Measurements from ENCODE around the gene TENM3.
"Not testable (repeated sequence)": the region's sequence is repeated elsewhere in the genome, so short reads cannot be mapped to it uniquely, and the experiment has no call there.

The TENM3 gene

DNA sequence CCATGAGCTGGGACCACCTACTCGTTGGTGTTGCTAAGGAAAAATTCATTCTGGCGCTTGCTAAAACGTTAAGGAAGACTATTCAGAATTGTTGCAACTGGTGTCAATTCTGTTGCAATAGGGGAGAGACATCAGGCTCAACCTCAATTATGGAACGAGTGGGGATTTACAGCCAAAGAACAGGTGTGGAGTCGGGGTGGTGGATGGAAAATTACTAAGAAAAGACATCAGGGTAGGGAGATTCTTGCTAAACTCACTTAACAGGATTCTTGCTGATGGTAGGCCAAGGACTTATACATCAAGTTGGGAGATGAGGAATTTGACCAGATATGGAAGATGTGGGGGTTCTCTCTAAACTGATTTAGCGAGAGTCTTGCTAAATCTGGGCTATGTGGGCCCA is 139.7 kb downstream of the TENM3 start:
- Histone ChIP-seq H3K27me3 (ENCODE audit: control insufficient read depth in 1 of 2, insufficient read depth in 2 of 2, low read length in 2 of 2) (no peaks in the 10 kb centered on the region), H3K36me3 (ENCODE audit: insufficient read depth, low read length) (no peaks in the 10 kb centered on the region), H3K9me3 (ENCODE audit: low read length) (no peaks in the 10 kb centered on the region), H3K9ac (ENCODE audit: low read length) (no peak overlapping the region), H3K27ac (ENCODE audit: low read depth, low read length) (no peak overlapping the region), H3K4me1 (ENCODE audit: insufficient read depth, low read length) (no peaks in the 10 kb centered on the region), H3K4me3 (ENCODE audit: low read depth in 1 of 2, low read length in 2 of 2) (no peak overlapping the region)

- Histone ChIP-seq H3K4me1 (ENCODE audit: insufficient read depth, low read length) (no peaks in the 10 kb centered on the region), H3K9ac (ENCODE audit: low read length) (no peak overlapping the region), H3K4me3 (ENCODE audit: low read depth in 1 of 2, low read length in 2 of 2) (no peak overlapping the region), H3K9me3 (ENCODE audit: low read length) (no peaks in the 10 kb centered on the region), H3K36me3 (ENCODE audit: insufficient read depth, low read length) (no peaks in the 10 kb centered on the region), H3K27me3 (ENCODE audit: control insufficient read depth in 1 of 2, insufficient read depth in 2 of 2, low read length in 2 of 2) (no peaks in the 10 kb centered on the region), H3K27ac (ENCODE audit: low read depth, low read length) (no peak overlapping the region)
These were observed 141.5 kb downstream of the TENM3 start for GRCh38 chr4:182384631-182385091.

DNA sequence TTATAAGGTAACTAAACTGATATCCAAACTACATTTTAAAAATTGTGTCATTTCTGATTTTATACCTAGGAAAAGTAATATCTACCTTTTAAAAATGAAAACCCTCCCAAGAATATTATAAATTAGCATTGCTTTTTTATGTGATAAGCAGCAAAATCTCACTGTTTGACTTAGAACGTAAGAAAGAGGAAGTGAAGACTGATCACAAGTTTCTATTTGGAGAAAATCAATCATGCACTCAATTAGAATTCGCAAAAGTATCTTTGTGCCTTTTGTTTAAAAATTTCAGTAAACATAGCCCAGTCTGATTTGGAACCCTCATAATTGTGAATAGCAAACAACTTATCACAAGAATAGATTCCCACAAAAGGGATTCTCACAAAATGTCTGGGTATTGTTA is 142.7 kb downstream of the TENM3 start:
- Histone ChIP-seq H3K4me3 (ENCODE audit: low read depth in 1 of 2, low read length in 2 of 2) (no peak overlapping the region), H3K4me1 (ENCODE audit: insufficient read depth, low read length) (no peaks in the 10 kb centered on the region), H3K27me3 (ENCODE audit: control insufficient read depth in 1 of 2, insufficient read depth in 2 of 2, low read length in 2 of 2) (no peaks in the 10 kb centered on the region), H3K27ac (ENCODE audit: low read depth, low read length) (no peak overlapping the region), H3K36me3 (ENCODE audit: insufficient read depth, low read length) (no peaks in the 10 kb centered on the region), H3K9me3 (ENCODE audit: low read length) (no peaks in the 10 kb centered on the region), H3K9ac (ENCODE audit: low read length) (no peak overlapping the region)

GRCh38 chr4:182386576-182386975 is 143.4 kb downstream of the TENM3 start:
- not testable (repeated sequence) for H3K27ac ChIP-seq (ENCODE audit: low read depth, low read length)

DNA sequence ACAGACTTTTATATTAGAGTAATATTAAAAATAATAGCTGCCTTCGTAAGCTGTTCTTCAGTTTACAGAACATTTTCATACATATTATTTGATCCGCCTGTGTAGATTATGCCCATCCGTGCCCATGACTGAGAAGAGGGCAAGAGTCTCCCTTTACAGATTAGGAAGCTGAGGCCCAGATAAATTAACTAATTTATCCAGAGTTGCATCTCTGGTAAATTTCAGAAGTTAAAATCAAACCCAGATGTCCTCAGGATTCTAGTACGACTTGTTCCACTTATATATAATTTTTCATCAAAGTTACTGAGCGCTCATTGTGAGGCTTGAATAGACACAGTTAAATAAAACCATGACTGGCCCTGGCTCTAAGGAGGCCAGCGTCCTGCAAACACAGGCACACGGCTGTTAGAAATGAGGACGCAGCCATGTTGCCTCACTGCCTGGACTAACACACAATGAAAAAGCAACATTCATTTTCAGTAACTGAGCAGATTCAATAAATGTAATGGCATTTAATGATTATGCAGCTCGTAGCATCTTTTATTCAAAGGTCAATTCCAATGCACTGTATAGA is 148.0 kb downstream of the TENM3 start:
- Histone ChIP-seq H3K27me3 (ENCODE audit: control insufficient read depth in 1 of 2, insufficient read depth in 2 of 2, low read length in 2 of 2) (no peaks in the 10 kb centered on the region), H3K4me3 (ENCODE audit: low read depth in 1 of 2, low read length in 2 of 2) (no peak overlapping the region), H3K27ac (ENCODE audit: low read depth, low read length) (no peak overlapping the region), H3K9me3 (ENCODE audit: low read length) (no peaks in the 10 kb centered on the region), H3K4me1 (ENCODE audit: insufficient read depth, low read length) (no peaks in the 10 kb centered on the region), H3K36me3 (ENCODE audit: insufficient read depth, low read length) (no peaks in the 10 kb centered on the region), H3K9ac (ENCODE audit: low read length) (no peak overlapping the region)

More at GRCh38 chr4:182386576-182386975, 143.4 kb downstream of the TENM3 start:
- H3K4me3 ChIP-seq (ENCODE audit: low read depth in 1 of 2, low read length in 2 of 2); H3K9me3 ChIP-seq (ENCODE audit: low read length); H3K4me1 ChIP-seq (ENCODE audit: insufficient read depth, low read length); H3K27me3 ChIP-seq (ENCODE audit: control insufficient read depth in 1 of 2, insufficient read depth in 2 of 2, low read length in 2 of 2); H3K9ac ChIP-seq (ENCODE audit: low read length); H3K36me3 ChIP-seq (ENCODE audit: insufficient read depth, low read length): not testable (repeated sequence)

DNA sequence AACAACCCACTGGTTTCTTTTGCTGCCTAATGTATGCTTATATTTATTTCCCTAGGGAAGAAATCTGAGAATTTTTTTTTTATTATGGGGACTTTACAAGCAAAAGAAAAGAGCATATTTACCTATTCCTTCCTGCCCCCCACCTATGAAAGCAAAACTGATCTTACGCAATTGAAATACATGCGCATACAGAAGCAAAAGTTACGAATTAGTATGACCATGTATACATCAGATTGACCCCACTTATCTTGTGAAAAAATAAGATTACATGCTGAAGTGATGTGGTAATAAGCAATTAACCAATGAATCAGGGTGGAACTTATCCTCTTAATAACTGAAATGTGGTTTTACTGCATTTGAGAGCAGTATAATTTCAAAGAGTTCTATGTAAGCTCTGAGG is 151.0 kb downstream of the TENM3 start:
- H3K27ac ChIP-seq (ENCODE audit: low read depth, low read length) = no peak overlapping the region
- H3K4me1 ChIP-seq (ENCODE audit: insufficient read depth, low read length) = no peaks in the 10 kb centered on the region
- H3K9me3 ChIP-seq (ENCODE audit: low read length) = no peaks in the 10 kb centered on the region
- H3K9ac ChIP-seq (ENCODE audit: low read length) = no peak overlapping the region
- H3K36me3 ChIP-seq (ENCODE audit: insufficient read depth, low read length) = no peaks in the 10 kb centered on the region
- H3K27me3 ChIP-seq (ENCODE audit: control insufficient read depth in 1 of 2, insufficient read depth in 2 of 2, low read length in 2 of 2) = no peaks in the 10 kb centered on the region
- no peak overlapping the region for H3K4me3 ChIP-seq (ENCODE audit: low read depth in 1 of 2, low read length in 2 of 2)

GRCh38 chr4:182400081-182400480 is 156.9 kb downstream of the TENM3 start:
- H3K9ac ChIP-seq (ENCODE audit: low read length) = no peak overlapping the region
- H3K27me3 ChIP-seq (ENCODE audit: control insufficient read depth in 1 of 2, insufficient read depth in 2 of 2, low read length in 2 of 2) = no peaks in the 10 kb centered on the region
- no peak overlapping the region for H3K4me3 ChIP-seq (ENCODE audit: low read depth in 1 of 2, low read length in 2 of 2)
- no peaks in the 10 kb centered on the region for H3K36me3 ChIP-seq (ENCODE audit: insufficient read depth, low read length)
- H3K4me1 ChIP-seq (ENCODE audit: insufficient read depth, low read length) = no peaks in the 10 kb centered on the region
- no peak overlapping the region for H3K27ac ChIP-seq (ENCODE audit: low read depth, low read length)
- no peaks in the 10 kb centered on the region for H3K9me3 ChIP-seq (ENCODE audit: low read length)

DNA sequence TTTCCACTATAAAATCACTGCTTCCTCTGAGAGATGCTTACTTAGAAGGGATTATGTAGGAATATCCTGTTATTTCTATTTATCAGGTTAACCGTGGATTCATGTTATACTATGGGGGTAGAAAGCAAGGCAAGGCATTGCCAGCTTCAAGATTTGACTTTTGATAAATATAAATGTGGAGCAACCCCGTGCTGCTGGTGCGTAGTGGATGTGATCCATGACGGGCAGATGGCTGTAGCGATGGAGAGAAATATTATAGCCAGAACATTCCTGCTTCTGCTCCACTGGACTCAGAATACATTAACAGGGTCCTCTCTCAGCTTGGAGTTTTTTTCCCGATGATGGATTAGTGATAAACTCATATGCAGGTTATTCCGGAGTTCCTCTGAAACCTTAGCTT is 157.6 kb downstream of the TENM3 start:
- Histone ChIP-seq H3K27me3 (ENCODE audit: control insufficient read depth in 1 of 2, insufficient read depth in 2 of 2, low read length in 2 of 2) (no peaks in the 10 kb centered on the region), H3K9me3 (ENCODE audit: low read length) (no peaks in the 10 kb centered on the region), H3K4me1 (ENCODE audit: insufficient read depth, low read length) (no peaks in the 10 kb centered on the region), H3K27ac (ENCODE audit: low read depth, low read length) (no peak overlapping the region), H3K36me3 (ENCODE audit: insufficient read depth, low read length) (no peaks in the 10 kb centered on the region), H3K9ac (ENCODE audit: low read length) (no peak overlapping the region), H3K4me3 (ENCODE audit: low read depth in 1 of 2, low read length in 2 of 2) (no peak overlapping the region)

GRCh38 chr4:182404376-182404775 is 161.2 kb downstream of the TENM3 start:
- no peaks in the 10 kb centered on the region for H3K4me1 ChIP-seq (ENCODE audit: insufficient read depth, low read length)
- no peaks in the 10 kb centered on the region for H3K27me3 ChIP-seq (ENCODE audit: control insufficient read depth in 1 of 2, insufficient read depth in 2 of 2, low read length in 2 of 2)
- H3K9ac ChIP-seq (ENCODE audit: low read length) = no peak overlapping the region
- H3K36me3 ChIP-seq (ENCODE audit: insufficient read depth, low read length) = no peaks in the 10 kb centered on the region
- no peak overlapping the region for H3K27ac ChIP-seq (ENCODE audit: low read depth, low read length)
- no peaks in the 10 kb centered on the region for H3K9me3 ChIP-seq (ENCODE audit: low read length)
- H3K4me3 ChIP-seq (ENCODE audit: low read depth in 1 of 2, low read length in 2 of 2) = no peak overlapping the region

DNA sequence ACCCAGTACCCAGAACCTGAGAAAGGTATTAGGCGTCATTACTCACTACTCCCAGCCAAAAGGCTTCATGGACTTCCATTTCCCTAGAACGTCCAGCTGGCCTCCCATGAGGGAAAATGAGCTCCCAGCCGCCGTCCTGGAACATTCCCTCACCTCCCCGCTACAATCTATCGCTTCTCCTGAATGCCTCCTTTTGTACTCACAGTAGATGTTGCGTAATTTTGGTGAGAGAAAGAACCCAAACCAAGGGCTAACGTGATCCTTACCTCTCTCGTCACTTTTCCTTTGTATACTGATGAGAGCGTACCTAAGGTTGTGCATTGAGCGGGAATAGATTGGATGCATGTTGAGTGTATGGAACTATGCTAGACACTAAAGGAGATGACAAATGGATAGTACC is 161.9 kb downstream of the TENM3 start:
- Histone ChIP-seq H3K9me3 (ENCODE audit: low read length) (no peaks in the 10 kb centered on the region), H3K4me3 (ENCODE audit: low read depth in 1 of 2, low read length in 2 of 2) (no peak overlapping the region), H3K27ac (ENCODE audit: low read depth, low read length) (no peak overlapping the region), H3K4me1 (ENCODE audit: insufficient read depth, low read length) (no peaks in the 10 kb centered on the region), H3K36me3 (ENCODE audit: insufficient read depth, low read length) (no peaks in the 10 kb centered on the region), H3K9ac (ENCODE audit: low read length) (no peak overlapping the region), H3K27me3 (ENCODE audit: control insufficient read depth in 1 of 2, insufficient read depth in 2 of 2, low read length in 2 of 2) (no peaks in the 10 kb centered on the region)

GRCh38 chr4:182409271-182409670 is 166.1 kb downstream of the TENM3 start:
- Histone ChIP-seq H3K9me3 (ENCODE audit: low read length) (no peaks in the 10 kb centered on the region), H3K4me1 (ENCODE audit: insufficient read depth, low read length) (no peaks in the 10 kb centered on the region), H3K27ac (ENCODE audit: low read depth, low read length) (no peak overlapping the region), H3K9ac (ENCODE audit: low read length) (no peak overlapping the region), H3K27me3 (ENCODE audit: control insufficient read depth in 1 of 2, insufficient read depth in 2 of 2, low read length in 2 of 2) (no peaks in the 10 kb centered on the region), H3K36me3 (ENCODE audit: insufficient read depth, low read length) (no peaks in the 10 kb centered on the region), H3K4me3 (ENCODE audit: low read depth in 1 of 2, low read length in 2 of 2) (no peak overlapping the region)

DNA sequence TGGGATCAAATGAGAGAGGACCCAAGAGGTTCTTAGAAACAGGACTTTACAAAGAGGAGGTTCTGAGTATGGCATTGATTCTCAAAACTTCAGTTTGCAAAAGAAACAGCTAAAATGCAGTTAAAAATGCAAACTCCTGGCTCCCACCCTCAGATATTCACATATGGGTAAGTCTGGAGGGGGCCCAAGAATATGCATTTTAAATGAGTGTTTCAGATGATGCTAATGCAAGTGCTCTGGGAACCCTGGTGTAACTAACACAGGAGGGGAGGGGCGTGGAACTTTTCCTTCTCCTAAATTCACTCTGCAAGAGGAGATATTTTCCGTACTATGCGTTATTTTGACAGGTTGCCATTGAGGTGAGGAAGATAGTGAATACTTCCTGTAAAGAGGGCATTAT is 168.2 kb downstream of the TENM3 start:
- H3K9me3 ChIP-seq (ENCODE audit: low read length) = no peaks in the 10 kb centered on the region
- no peak overlapping the region for H3K27ac ChIP-seq (ENCODE audit: low read depth, low read length)
- H3K36me3 ChIP-seq (ENCODE audit: insufficient read depth, low read length) = no peaks in the 10 kb centered on the region
- H3K27me3 ChIP-seq (ENCODE audit: control insufficient read depth in 1 of 2, insufficient read depth in 2 of 2, low read length in 2 of 2) = no peaks in the 10 kb centered on the region
- no peaks in the 10 kb centered on the region for H3K4me1 ChIP-seq (ENCODE audit: insufficient read depth, low read length)
- H3K9ac ChIP-seq (ENCODE audit: low read length) = no peak overlapping the region
- no peak overlapping the region for H3K4me3 ChIP-seq (ENCODE audit: low read depth in 1 of 2, low read length in 2 of 2)
